A549 treated with dexamethasone at 1 μM for 4 hours (cell line): ENCODE results near the gene P2RX4. TPM values are rescaled to one million over a fixed set of nuclear protein-coding genes. Genes with fewer than 3 reads are reported as not detected.

ENCODE experiments used
- total RNA-seq: library from RNA; stranded (reverse); fragments of 200-300 nt; extraction: Qiagen RNA extraction; gene quantifications from 5 replicates; pipeline ENCODE4 v1.2.3, GENCODE V29; 2022

Gene P2RX4, protein sequence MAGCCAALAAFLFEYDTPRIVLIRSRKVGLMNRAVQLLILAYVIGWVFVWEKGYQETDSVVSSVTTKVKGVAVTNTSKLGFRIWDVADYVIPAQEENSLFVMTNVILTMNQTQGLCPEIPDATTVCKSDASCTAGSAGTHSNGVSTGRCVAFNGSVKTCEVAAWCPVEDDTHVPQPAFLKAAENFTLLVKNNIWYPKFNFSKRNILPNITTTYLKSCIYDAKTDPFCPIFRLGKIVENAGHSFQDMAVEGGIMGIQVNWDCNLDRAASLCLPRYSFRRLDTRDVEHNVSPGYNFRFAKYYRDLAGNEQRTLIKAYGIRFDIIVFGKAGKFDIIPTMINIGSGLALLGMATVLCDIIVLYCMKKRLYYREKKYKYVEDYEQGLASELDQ
- 14.2 to 19.5 TPM (median 18.4 TPM) in 5 replicates for total RNA-seq

GRCh38 chr12:121209624-121210572, at the start of gene P2RX4:
TSS of gene P2RX4 (plus strand) at chr12:121210129. CDS start at chr12:121210165, 36 bp downstream.

Other genes starting within 250 kb of the P2RX4 start
- 2.8 to 4.9 TPM (median 4.5 TPM) in 5 replicates for gene HNF1A, start 231.6 kb upstream of the P2RX4 start, total RNA-seq
- 21.1 to 26.0 TPM (median 22.9 TPM) in 5 replicates for gene C12orf43, start 193.6 kb upstream of the P2RX4 start, total RNA-seq
- 1.2 to 2.6 TPM (median 2.1 TPM) in 5 replicates for gene OASL, start 170.9 kb upstream of the P2RX4 start, total RNA-seq
- not detected in 5 replicates for gene P2RX7, start 77.3 kb upstream of the P2RX4 start, total RNA-seq
- 21.0 to 28.1 TPM (median 26.0 TPM) in 5 replicates for gene CAMKK2, start 86.6 kb downstream of the P2RX4 start, total RNA-seq
- gene ANAPC5, start 142.3 kb downstream of the P2RX4 start, total RNA-seq: 75.1 to 86.5 TPM (median 85.5 TPM) in 5 replicates
- 35.2 to 44.7 TPM (median 43.3 TPM) in 5 replicates for gene RNF34, start 190.0 kb downstream of the P2RX4 start, total RNA-seq